B cell (primary cell): ENCODE measurements around the gene GKAP1. TPM values are rescaled to one million over a fixed set of nuclear protein-coding genes. Genes with fewer than 3 reads are reported as not detected.
"Not testable (repeated sequence)": the region's sequence is repeated elsewhere in the genome, so short reads cannot be mapped to it uniquely, and the experiment has no call there.

Experiments used
- ATAC-seq: fragments of 200-7000 bp; cut with Tn5 transposase; one replicate; pipeline ENCODE4 v1.10.0; 2021; ENCODE audit warnings: low read depth, mild to moderate bottlenecking, moderate number of reproducible peaks, moderate library complexity
- CTCF ChIA-PET: fragments of 350-600 bp; sonication (Branson Sonifier 250); formaldehyde crosslinking; loops from one replicate; lab custom pipeline; 2021; ENCODE audit warnings: antibody characterized with exemption, inconsistent platforms; lab: Charles Lee
- POLR2A ChIA-PET: fragments of 350-600 bp; sonication (Branson Sonifier 250); formaldehyde crosslinking; loops from one replicate; lab custom pipeline; 2021; ENCODE audit warnings: antibody characterized with exemption; lab: Charles Lee
- DNase-seq: peaks from one replicate; pipeline ENCODE4 v3.0.0; 2013
- H2AFZ ChIP-seq: 2 replicates; pipeline ENCODE4 v1.6.1; 2012; ENCODE audit warnings: mild to moderate bottlenecking, low read depth, low read length; ENCODE audit not compliant: insufficient read depth, poor library complexity, severe bottlenecking
- H3K27ac ChIP-seq, 2 donors: 1 replicate in 1 of 2; 2 replicates in 1 of 2; pipeline ENCODE4 v1.5.1; 2012 to 2013; ENCODE audit warnings: low read length in 2 of 2, mild to moderate bottlenecking in 2 of 2, moderate library complexity in 1 of 2
- H3K27me3 ChIP-seq, 4 experiments: fragments of 200-600 bp in 1 of 4; sonication (generic) in 1 of 4; replicated peaks in 1 of 4; 1 replicate in 2 of 4; 2 replicates in 2 of 4; pipeline versions ENCODE4 v1.6.1 to v1.7.0; 2013 to 2016; ENCODE audit warnings: low read length in 3 of 4, mild to moderate bottlenecking in 2 of 4, mixed read lengths in 1 of 4, moderate library complexity in 1 of 4; ENCODE audit not compliant: insufficient read depth in 4 of 4, control insufficient read depth in 3 of 4; ENCODE audit errors: control extremely low read depth in 1 of 4
- H3K36me3 ChIP-seq, 2 experiments: replicated peaks in 1 of 2; 1 replicate in 1 of 2; 2 replicates in 1 of 2; pipeline versions ENCODE4 v1.6.1 to v1.7.1; 2013; ENCODE audit warnings: low read length in 1 of 2; ENCODE audit not compliant: insufficient read depth in 2 of 2, control insufficient read depth in 1 of 2; ENCODE audit errors: control extremely low read depth in 1 of 2, extremely low read depth in 1 of 2
- H3K4me1 ChIP-seq, 2 donors: fragments of 200-600 bp in 1 of 2; sonication (generic) in 1 of 2; 1 replicate in 1 of 2; 2 replicates in 1 of 2; pipeline versions ENCODE4 v1.5.1 to v1.6.1; 2013 to 2017; ENCODE audit warnings: low read length in 2 of 2; ENCODE audit not compliant: control insufficient read depth in 2 of 2, insufficient read depth in 2 of 2
- H3K4me2 ChIP-seq: replicated peaks from 2 replicates; pipeline ENCODE3; 2012; ENCODE audit warnings: mild to moderate bottlenecking, low read depth, low read length; ENCODE audit not compliant: poor library complexity, severe bottlenecking
- H3K4me3 ChIP-seq, 5 experiments: fragments of 200-600 bp in 1 of 5; sonication (generic) in 1 of 5; 1 replicate in 3 of 5; 2 replicates in 2 of 5; pipeline versions ENCODE4 v1.5.1 to v1.7.0; 2011 to 2016; ENCODE audit warnings: low read length in 4 of 5, mild to moderate bottlenecking in 4 of 5, low read depth in 2 of 5, control low read depth in 1 of 5, moderate library complexity in 1 of 5; ENCODE audit not compliant: insufficient read depth in 1 of 5; ENCODE audit errors: control extremely low read depth in 1 of 5, extremely low read depth in 1 of 5
- H3K79me2 ChIP-seq: fragments of 200-600 bp; sonication (generic); one replicate; pipeline ENCODE4 v1.6.0; 2016; ENCODE audit warnings: low read length; ENCODE audit not compliant: control insufficient read depth, insufficient read depth
- H3K9ac ChIP-seq: fragments of 200-600 bp; sonication (generic); 2 replicates; pipeline ENCODE4 v1.6.1; 2017; ENCODE audit warnings: mild to moderate bottlenecking, low read length, moderate library complexity
- H3K9me3 ChIP-seq, 3 donors: one replicate each; pipeline versions ENCODE4 v1.6.1 to v1.7.1; 2013; ENCODE audit warnings: low read length in 2 of 3; ENCODE audit not compliant: control insufficient read depth in 2 of 3, insufficient read depth in 1 of 3; ENCODE audit errors: control extremely low read depth in 1 of 3
- H4K20me1 ChIP-seq: 2 replicates; pipeline ENCODE4 v1.6.0; 2012; ENCODE audit warnings: mild to moderate bottlenecking, low read length; ENCODE audit not compliant: insufficient read depth, control insufficient read depth, poor library complexity, severe bottlenecking
- H3K27ac Mint-ChIP-seq: one replicate; pipeline ENCODE4 v1.8.0; 2021; ENCODE audit warnings: mixed read lengths
- H3K27me3 Mint-ChIP-seq: one replicate; pipeline ENCODE4 v1.8.0; 2021; ENCODE audit warnings: mixed read lengths
- H3K4me1 Mint-ChIP-seq: one replicate; pipeline ENCODE4 v1.8.0; 2021; ENCODE audit warnings: mixed read lengths
- H3K4me3 Mint-ChIP-seq: one replicate; pipeline ENCODE4 v1.8.0; 2021; ENCODE audit warnings: mixed read lengths
- H3K9me3 Mint-ChIP-seq: one replicate; pipeline ENCODE4 v1.8.0; 2022; ENCODE audit warnings: mixed read lengths; ENCODE audit not compliant: insufficient read depth
- WGBS: methylation state at CpG from one replicate; pipeline ENCODE4 v1.1.5; 2013; ENCODE audit warnings: missing lambda C conversion rate; ENCODE audit not compliant: insufficient coverage; 5-methylcytosine and 5-hydroxymethylcytosine counted together
- intact Hi-C: fragments of 100-400 bp; cut with micrococcal nuclease; formaldehyde crosslinking; loops from one replicate; pipeline ENCODE4 v1.10.0; 2022
- polyA plus RNA-seq: library from polyadenylated mRNA; depleted of rRNA; stranded (reverse); fragments of >200 nt; gene quantifications from 2 replicates; pipeline ENCODE4 v1.2.3, GENCODE V29; 2012
- total RNA-seq, 2 donors: library from RNA; stranded (reverse); fragments of 120-200 nt in 1 of 2; gene quantifications; 1 replicate in 1 of 2; 2 replicates in 1 of 2; pipeline versions ENCODE4 v1.2.3 to v1.2.4, GENCODE V29; 2013 to 2022

GKAP1 gene
- total and polyA plus RNA-seq, 2 donors (not counting 1 experiment from before 2014, with no cell fraction given), result 2.7 to 23.1 TPM

- H3K79me2 ChIP-seq, ATAC-seq, DNase-seq, H3K4me1 Mint-ChIP-seq, H3K36me3 ChIP-seq, H3K9me3 Mint-ChIP-seq, POLR2A ChIA-PET, H4K20me1 ChIP-seq, H3K27me3 ChIP-seq, H3K9me3 ChIP-seq, H3K27me3 Mint-ChIP-seq, CTCF ChIA-PET: not testable (repeated sequence)
- H3K4me1 ChIP-seq, result peaks cover 6 to 11% of the 10 kb centered on the region in 2 donors
- peak overlapping the region; percentile 64 for H3K9ac ChIP-seq
- intact Hi-C loops, result loop anchor here (2.0 kb wide), 2 partner anchors 108 to 194 kb away; partner anchors contain the start of gene IDNK
- peak overlapping the region; percentile 20 to 76 for H3K27ac ChIP-seq
- Mint-ChIP-seq H3K4me3 (peak overlapping the region; percentile 87), H3K27ac (peak overlapping the region; percentile 86)
- peak overlapping the region in 4 of 5 experiments; percentile 35 to 66 (median 61) for H3K4me3 ChIP-seq
- 0% methylated on average over 38 of the region's 38 CpGs for WGBS
- H3K4me2 ChIP-seq, result peak overlapping the region; percentile 63
- H2AFZ ChIP-seq, result peak overlapping the region; percentile 82
Observed at GRCh38 chr9:83817011-83817355, 586 bp downstream of the GKAP1 start.

GRCh38 chr9:83815120-83815519, 2.4 kb downstream of the GKAP1 start:
- H4K20me1 ChIP-seq, H3K4me2 ChIP-seq, H3K27me3 Mint-ChIP-seq, H3K4me3 Mint-ChIP-seq, H3K9ac ChIP-seq, H3K36me3 ChIP-seq, POLR2A ChIA-PET, DNase-seq, H3K27ac Mint-ChIP-seq, H3K9me3 Mint-ChIP-seq, H3K4me1 Mint-ChIP-seq, H3K79me2 ChIP-seq, H3K9me3 ChIP-seq, H3K4me3 ChIP-seq, CTCF ChIA-PET, intact Hi-C loops, H3K27ac ChIP-seq, H2AFZ ChIP-seq, H3K27me3 ChIP-seq, ATAC-seq: not testable (repeated sequence)
- peaks cover 6 to 11% of the 10 kb centered on the region in 2 donors for H3K4me1 ChIP-seq
- WGBS, result 100% methylated on average over 1 of the region's 4 CpGs

- H3K4me3 ChIP-seq, H3K27ac ChIP-seq, H3K4me1 Mint-ChIP-seq, H4K20me1 ChIP-seq, H3K9me3 Mint-ChIP-seq, H3K27me3 ChIP-seq, H3K9me3 ChIP-seq, CTCF ChIA-PET, H3K79me2 ChIP-seq, H2AFZ ChIP-seq, H3K27ac Mint-ChIP-seq, H3K4me2 ChIP-seq, H3K9ac ChIP-seq, POLR2A ChIA-PET, H3K27me3 Mint-ChIP-seq, DNase-seq, H3K4me1 ChIP-seq, ATAC-seq, intact Hi-C loops, H3K4me3 Mint-ChIP-seq, H3K36me3 ChIP-seq: not testable (repeated sequence)
- no CpG with 5 or more reads among the region's 1 CpG for WGBS
Observed at GRCh38 chr9:83809213-83809612, 8.4 kb downstream of the GKAP1 start.

GRCh38 chr9:83804454-83804853, 13.1 kb downstream of the GKAP1 start:
- intact Hi-C loops, H3K4me3 Mint-ChIP-seq, H3K9ac ChIP-seq, H3K79me2 ChIP-seq, ATAC-seq, H3K4me3 ChIP-seq, H3K4me1 ChIP-seq, H3K9me3 Mint-ChIP-seq, DNase-seq, H4K20me1 ChIP-seq, H3K27ac ChIP-seq, H3K27ac Mint-ChIP-seq, POLR2A ChIA-PET, H3K27me3 Mint-ChIP-seq, H2AFZ ChIP-seq, CTCF ChIA-PET, H3K4me1 Mint-ChIP-seq, H3K9me3 ChIP-seq, H3K27me3 ChIP-seq, H3K4me2 ChIP-seq, H3K36me3 ChIP-seq: not testable (repeated sequence)
- WGBS, result 100% methylated on average over 4 of the region's 31 CpGs
